GM23338 (cell line): ENCODE results near the gene HTD2. TPM values are rescaled to one million over a fixed set of nuclear protein-coding genes. Genes with fewer than 3 reads are reported as not detected.

Experiments
- ATAC-seq: fragments of 200-7000 bp; cut with Tn5 transposase; 3 replicates; pipeline ENCODE4 v1.9.1; 2020
- DNase-seq: peaks from one replicate; pipeline ENCODE4 v3.0.0-alpha.2; 2015; ENCODE audit warnings: low spot score
- H2AFZ ChIP-seq: fragments of 200-600 bp; sonication (generic); 2 replicates; pipeline ENCODE4 v1.8.0; 2016; ENCODE audit warnings: antibody characterized with exemption, mild to moderate bottlenecking, moderate library complexity
- H3F3A ChIP-seq: fragments of 200-600 bp; sonication (generic); replicated peaks from 2 replicates; pipeline ENCODE4 v1.8.0; 2017; ENCODE audit warnings: antibody characterized with exemption, mixed run types, low read depth
- H3K27ac ChIP-seq: fragments of 200-600 bp; sonication (generic); 2 replicates; pipeline ENCODE4 v1.6.1; 2016; ENCODE audit warnings: low read depth
- H3K27me3 ChIP-seq: fragments of 200-600 bp; sonication (generic); 2 replicates; pipeline ENCODE4 v1.8.0; 2016; ENCODE audit warnings: mild to moderate bottlenecking, mixed run types, moderate library complexity; ENCODE audit not compliant: insufficient read depth
- H3K36me3 ChIP-seq: fragments of 200-600 bp; sonication (generic); 2 replicates; pipeline ENCODE4 v1.8.0; 2016; ENCODE audit warnings: mild to moderate bottlenecking; ENCODE audit not compliant: insufficient read depth
- H3K4me1 ChIP-seq: fragments of 200-600 bp; sonication (generic); 2 replicates; pipeline ENCODE4 v1.8.0; 2016; ENCODE audit warnings: mild to moderate bottlenecking, moderate library complexity; ENCODE audit not compliant: insufficient read depth
- H3K4me2 ChIP-seq: fragments of 200-600 bp; sonication (generic); 2 replicates; pipeline ENCODE4 v1.7.1; 2017; ENCODE audit warnings: mixed run types
- H3K4me3 ChIP-seq: fragments of 200-600 bp; sonication (generic); 2 replicates; pipeline ENCODE4 v1.6.1; 2016; ENCODE audit warnings: mixed run types
- H3K79me2 ChIP-seq: fragments of 200-600 bp; sonication (generic); replicated peaks from 2 replicates; pipeline ENCODE4 v1.8.0; 2017; ENCODE audit warnings: mild to moderate bottlenecking; ENCODE audit not compliant: insufficient read depth
- H3K9me2 ChIP-seq: fragments of 200-600 bp; sonication (generic); 2 replicates; pipeline ENCODE4 v1.8.0; 2017; ENCODE audit not compliant: insufficient read depth
- H4K20me1 ChIP-seq: fragments of 200-600 bp; sonication (generic); replicated peaks from 2 replicates; pipeline ENCODE4 v1.8.0; 2017; ENCODE audit warnings: mild to moderate bottlenecking; ENCODE audit not compliant: insufficient read depth
- H3K27ac Mint-ChIP-seq: 2 replicates; pipeline ENCODE4 v1.8.0; 2020; ENCODE audit warnings: inconsistent platforms, mild to moderate bottlenecking, moderate library complexity, mixed read lengths
- H3K27me3 Mint-ChIP-seq: 3 replicates; pipeline ENCODE4 v1.8.0; 2022; ENCODE audit warnings: low read depth, mild to moderate bottlenecking, moderate library complexity, mixed read lengths, inconsistent platforms; ENCODE audit not compliant: insufficient read depth, poor library complexity
- H3K36me3 Mint-ChIP-seq: 3 replicates; pipeline ENCODE4 v1.8.0; 2021; ENCODE audit warnings: low read depth, mild to moderate bottlenecking, inconsistent platforms, moderate library complexity, mixed read lengths
- H3K4me1 Mint-ChIP-seq: 3 replicates; pipeline ENCODE4 v1.8.0; 2020; ENCODE audit warnings: mild to moderate bottlenecking, inconsistent platforms, mixed read lengths
- H3K4me3 Mint-ChIP-seq: 3 replicates; pipeline ENCODE4 v1.8.0; 2021; ENCODE audit warnings: moderate library complexity, mild to moderate bottlenecking, inconsistent platforms, mixed read lengths
- H3K9me3 Mint-ChIP-seq: 3 replicates; pipeline ENCODE4 v1.8.0; 2020; ENCODE audit warnings: moderate library complexity, mild to moderate bottlenecking, inconsistent platforms, mixed read lengths
- EZH2 ChIP-seq: fragments of 200-600 bp; sonication (generic); IDR thresholded peaks from one replicate; pipeline ENCODE4 v1.8.0; 2017; ENCODE audit warnings: antibody characterized with exemption, mild to moderate bottlenecking, low read depth; ENCODE audit not compliant: unreplicated experiment
- EZH2phosphoT487 ChIP-seq: fragments of 200-600 bp; sonication (generic); IDR thresholded peaks from one replicate; pipeline ENCODE4 v1.8.1; 2018; ENCODE audit warnings: antibody characterized with exemption; ENCODE audit not compliant: unreplicated experiment
- JUNB ChIP-seq: IDR thresholded peaks from one replicate; pipeline ENCODE4 v1.6.1; 2016; ENCODE audit warnings: antibody characterized with exemption; ENCODE audit not compliant: unreplicated experiment
- NANOG ChIP-seq: IDR thresholded peaks from 2 replicates; pipeline ENCODE4 v1.6.1; 2016; ENCODE audit warnings: antibody characterized with exemption, borderline replicate concordance
- POLR2AphosphoS5 ChIP-seq: IDR thresholded peaks from 2 replicates; pipeline ENCODE4 v1.6.1; 2016; ENCODE audit warnings: antibody characterized with exemption, low read depth
- STAT1 ChIP-seq: IDR thresholded peaks from one replicate; pipeline ENCODE4 v1.6.1; 2016; ENCODE audit warnings: antibody characterized with exemption; ENCODE audit not compliant: unreplicated experiment
- ZNF331 ChIP-seq: fragments of 250-450 bp; sonication (Bioruptor Pico); IDR thresholded peaks from 2 replicates; pipeline ENCODE4 v1.5.0; 2020; ENCODE audit warnings: low read depth, mild to moderate bottlenecking, moderate library complexity
- polyA plus RNA-seq: library from polyadenylated mRNA; unstranded; fragments of >200 nt; fragmentation: Nextera tagmentation; extraction: Ambion mirVana; gene quantifications from 2 replicates; pipeline ENCODE4 v1.2.1, GENCODE V29; 2016
- total RNA-seq: library from RNA; depleted of rRNA; stranded (reverse); fragments of >200 nt; shearing (Covaris generic); gene quantifications from 2 replicates; pipeline ENCODE4 v1.2.3, GENCODE V29; 2014
- TF ChIP-seq, protein P1 (sequence below): fragments of 250-450 bp; sonication (Bioruptor Pico); IDR thresholded peaks from 2 replicates; pipeline ENCODE4 v1.5.0; 2020; ENCODE audit warnings: mild to moderate bottlenecking, moderate library complexity

HTD2 gene
- total and polyA plus RNA-seq, 2 experiments from 2014 or later: 19.3 to 24.2 TPM

- TF ChIP-seq, protein P1, sequence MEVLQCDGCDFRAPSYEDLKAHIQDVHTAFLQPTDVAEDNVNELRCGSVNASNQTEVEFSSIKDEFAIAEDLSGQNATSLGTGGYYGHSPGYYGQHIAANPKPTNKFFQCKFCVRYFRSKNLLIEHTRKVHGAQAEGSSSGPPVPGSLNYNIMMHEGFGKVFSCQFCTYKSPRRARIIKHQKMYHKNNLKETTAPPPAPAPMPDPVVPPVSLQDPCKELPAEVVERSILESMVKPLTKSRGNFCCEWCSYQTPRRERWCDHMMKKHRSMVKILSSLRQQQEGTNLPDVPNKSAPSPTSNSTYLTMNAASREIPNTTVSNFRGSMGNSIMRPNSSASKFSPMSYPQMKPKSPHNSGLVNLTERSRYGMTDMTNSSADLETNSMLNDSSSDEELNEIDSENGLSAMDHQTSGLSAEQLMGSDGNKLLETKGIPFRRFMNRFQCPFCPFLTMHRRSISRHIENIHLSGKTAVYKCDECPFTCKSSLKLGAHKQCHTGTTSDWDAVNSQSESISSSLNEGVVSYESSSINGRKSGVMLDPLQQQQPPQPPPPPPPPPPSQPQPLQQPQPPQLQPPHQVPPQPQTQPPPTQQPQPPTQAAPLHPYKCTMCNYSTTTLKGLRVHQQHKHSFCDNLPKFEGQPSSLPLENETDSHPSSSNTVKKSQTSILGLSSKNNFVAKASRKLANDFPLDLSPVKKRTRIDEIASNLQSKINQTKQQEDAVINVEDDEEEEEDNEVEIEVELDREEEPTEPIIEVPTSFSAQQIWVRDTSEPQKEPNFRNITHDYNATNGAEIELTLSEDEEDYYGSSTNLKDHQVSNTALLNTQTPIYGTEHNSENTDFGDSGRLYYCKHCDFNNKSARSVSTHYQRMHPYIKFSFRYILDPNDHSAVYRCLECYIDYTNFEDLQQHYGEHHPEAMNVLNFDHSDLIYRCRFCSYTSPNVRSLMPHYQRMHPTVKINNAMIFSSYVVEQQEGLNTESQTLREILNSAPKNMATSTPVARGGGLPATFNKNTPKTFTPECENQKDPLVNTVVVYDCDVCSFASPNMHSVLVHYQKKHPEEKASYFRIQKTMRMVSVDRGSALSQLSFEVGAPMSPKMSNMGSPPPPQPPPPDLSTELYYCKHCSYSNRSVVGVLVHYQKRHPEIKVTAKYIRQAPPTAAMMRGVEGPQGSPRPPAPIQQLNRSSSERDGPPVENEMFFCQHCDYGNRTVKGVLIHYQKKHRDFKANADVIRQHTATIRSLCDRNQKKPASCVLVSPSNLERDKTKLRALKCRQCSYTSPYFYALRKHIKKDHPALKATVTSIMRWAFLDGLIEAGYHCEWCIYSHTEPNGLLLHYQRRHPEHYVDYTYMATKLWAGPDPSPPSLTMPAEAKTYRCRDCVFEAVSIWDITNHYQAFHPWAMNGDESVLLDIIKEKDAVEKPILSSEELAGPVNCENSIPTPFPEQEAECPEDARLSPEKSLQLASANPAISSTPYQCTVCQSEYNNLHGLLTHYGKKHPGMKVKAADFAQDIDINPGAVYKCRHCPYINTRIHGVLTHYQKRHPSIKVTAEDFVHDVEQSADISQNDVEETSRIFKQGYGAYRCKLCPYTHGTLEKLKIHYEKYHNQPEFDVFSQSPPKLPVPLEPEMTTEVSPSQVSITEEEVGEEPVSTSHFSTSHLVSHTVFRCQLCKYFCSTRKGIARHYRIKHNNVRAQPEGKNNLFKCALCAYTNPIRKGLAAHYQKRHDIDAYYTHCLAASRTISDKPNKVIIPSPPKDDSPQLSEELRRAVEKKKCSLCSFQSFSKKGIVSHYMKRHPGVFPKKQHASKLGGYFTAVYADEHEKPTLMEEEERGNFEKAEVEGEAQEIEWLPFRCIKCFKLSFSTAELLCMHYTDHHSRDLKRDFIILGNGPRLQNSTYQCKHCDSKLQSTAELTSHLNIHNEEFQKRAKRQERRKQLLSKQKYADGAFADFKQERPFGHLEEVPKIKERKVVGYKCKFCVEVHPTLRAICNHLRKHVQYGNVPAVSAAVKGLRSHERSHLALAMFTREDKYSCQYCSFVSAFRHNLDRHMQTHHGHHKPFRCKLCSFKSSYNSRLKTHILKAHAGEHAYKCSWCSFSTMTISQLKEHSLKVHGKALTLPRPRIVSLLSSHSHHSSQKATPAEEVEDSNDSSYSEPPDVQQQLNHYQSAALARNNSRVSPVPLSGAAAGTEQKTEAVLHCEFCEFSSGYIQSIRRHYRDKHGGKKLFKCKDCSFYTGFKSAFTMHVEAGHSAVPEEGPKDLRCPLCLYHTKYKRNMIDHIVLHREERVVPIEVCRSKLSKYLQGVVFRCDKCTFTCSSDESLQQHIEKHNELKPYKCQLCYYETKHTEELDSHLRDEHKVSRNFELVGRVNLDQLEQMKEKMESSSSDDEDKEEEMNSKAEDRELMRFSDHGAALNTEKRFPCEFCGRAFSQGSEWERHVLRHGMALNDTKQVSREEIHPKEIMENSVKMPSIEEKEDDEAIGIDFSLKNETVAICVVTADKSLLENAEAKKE (CRISPR knock-in tag): no peak
- TF ChIP-seq JUNB (no peak), EZH2phosphoT487 (no peak), POLR2AphosphoS5 (no peak), ZNF331 (CRISPR knock-in tag) (no peak), NANOG (no peak), STAT1 (no peak)
Measured at GRCh38 chr3:58349792-58350626, 43.7 kb downstream of the HTD2 start (continued).

DNA sequence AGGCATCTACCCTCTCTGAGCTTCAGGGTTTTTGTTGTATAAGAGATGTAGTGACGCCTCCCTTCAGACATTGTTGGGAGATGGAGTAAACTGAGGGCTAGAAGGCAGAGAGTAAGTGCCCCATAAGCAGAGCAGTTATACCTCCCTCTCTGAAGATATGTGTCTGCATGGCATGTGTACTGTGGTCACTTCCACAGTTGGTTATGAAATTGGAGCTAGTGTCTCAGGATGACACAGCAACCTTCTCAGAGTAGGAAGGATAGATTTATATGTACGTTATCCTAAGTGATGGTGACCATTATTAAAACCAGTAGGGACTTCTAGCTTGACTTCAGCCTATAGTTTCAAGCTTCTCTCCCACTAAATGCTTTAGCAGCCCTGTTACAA is 44.3 kb downstream of the HTD2 start:
- H3K27ac Mint-ChIP-seq: no peak overlapping the region
- no peaks in the 10 kb centered on the region for H3K9me3 Mint-ChIP-seq
- DNase-seq (no peak), ATAC-seq (no peak)
- peaks cover 3% of the 10 kb centered on the region for H3K27me3 Mint-ChIP-seq
- Histone ChIP-seq H4K20me1 (no peaks in the 10 kb centered on the region), H3K27me3 (no peaks in the 10 kb centered on the region), H3K4me3 (no peak overlapping the region), H2AFZ (no peak overlapping the region), H3F3A (no peaks in the 10 kb centered on the region), H3K4me1 (peaks cover 10% of the 10 kb centered on the region; the same call in 1 of the 2 replicates), H3K36me3 (no peaks in the 10 kb centered on the region), H3K9me2 (no peaks in the 10 kb centered on the region), H3K4me2 (no peak overlapping the region), H3K79me2 (no peaks in the 10 kb centered on the region; the same call in 1 of the 2 replicates), H3K27ac (no peak overlapping the region)
- no peak overlapping the region for H3K4me3 Mint-ChIP-seq
- peaks cover 13% of the 10 kb centered on the region for H3K4me1 Mint-ChIP-seq
- H3K36me3 Mint-ChIP-seq: no peaks in the 10 kb centered on the region
- TF ChIP-seq NANOG (no peak), EZH2 (no peak), JUNB (no peak), POLR2AphosphoS5 (no peak)
- TF ChIP-seq, protein P1 (CRISPR knock-in tag): no peak
